Middle frontal gyrus (tissue), 1 donor: ENCODE measurements around the gene NKD2.

Experiments used
- DNase-seq: peaks from one replicate; pipeline ENCODE4 v3.0.0-alpha.2; 2015; ENCODE audit warnings: low spot score; ENCODE audit errors: extremely low spot score

NKD2 gene

GRCh38 chr5:978693-979092 is 29.9 kb upstream of the NKD2 start:
- DNase-seq: no peak

DNA sequence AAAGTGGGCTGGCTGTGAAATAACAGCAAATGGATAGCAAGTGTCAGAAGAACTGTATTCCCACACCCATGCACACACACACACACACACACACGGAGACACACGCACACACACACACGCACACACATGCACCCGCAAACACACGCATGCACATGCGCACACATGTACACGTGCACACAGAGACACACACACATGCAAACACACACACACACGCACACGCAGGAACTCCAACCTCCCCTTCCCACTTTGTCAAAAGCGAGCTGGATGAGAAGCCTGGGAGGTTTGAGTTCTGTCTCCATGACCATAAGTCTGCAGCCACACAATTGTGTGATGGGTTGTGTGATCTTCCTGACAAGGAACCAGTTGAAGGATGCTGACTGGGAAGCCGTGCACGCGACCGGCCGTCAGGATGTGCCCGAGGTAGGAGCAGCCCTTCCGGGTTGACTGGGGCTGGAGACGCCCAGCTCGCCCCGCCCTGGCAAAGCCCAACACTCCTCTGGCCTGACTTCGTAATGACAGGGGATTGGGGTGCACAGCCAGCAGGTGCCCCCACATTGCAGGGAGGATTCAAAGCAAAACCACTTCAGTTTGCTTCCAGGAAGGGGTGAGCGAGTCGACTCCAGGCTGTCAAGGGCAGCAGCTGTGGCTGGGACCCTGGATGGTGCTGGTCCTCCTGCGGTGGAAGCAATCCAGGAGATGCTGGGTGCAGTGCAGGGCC is 29.3 kb upstream of the NKD2 start:
- no peak for DNase-seq

GRCh38 chr5:980001-980588 is 28.5 kb upstream of the NKD2 start:
- DNase-seq: no peak

GRCh38 chr5:980966-981365 is 27.6 kb upstream of the NKD2 start:
- DNase-seq: no peak

DNA sequence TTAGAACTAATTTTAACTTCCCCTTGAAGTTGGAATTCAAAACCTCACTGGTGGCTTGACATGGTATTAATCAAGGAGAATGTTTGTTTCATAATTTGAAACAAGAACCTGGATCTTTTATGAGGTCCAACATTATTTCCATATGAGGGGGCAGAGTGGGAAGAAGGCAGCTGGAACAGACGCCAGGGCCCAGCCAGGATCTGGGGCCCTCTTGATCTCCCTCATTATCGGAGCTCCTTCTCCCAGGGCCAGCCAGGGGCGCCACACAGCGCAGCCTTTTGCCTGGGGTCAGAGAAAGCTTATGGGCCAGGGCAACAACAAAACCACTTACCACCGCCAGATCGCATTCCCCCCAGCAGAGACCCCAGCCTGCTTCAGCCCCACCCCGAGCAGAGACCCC is 27.1 kb upstream of the NKD2 start:
- DNase-seq: no peak

- no peak for DNase-seq
Observed at GRCh38 chr5:982377-983237, 26.0 kb upstream of the NKD2 start.

GRCh38 chr5:983238-983524 is 25.4 kb upstream of the NKD2 start:
- no peak for DNase-seq

DNA sequence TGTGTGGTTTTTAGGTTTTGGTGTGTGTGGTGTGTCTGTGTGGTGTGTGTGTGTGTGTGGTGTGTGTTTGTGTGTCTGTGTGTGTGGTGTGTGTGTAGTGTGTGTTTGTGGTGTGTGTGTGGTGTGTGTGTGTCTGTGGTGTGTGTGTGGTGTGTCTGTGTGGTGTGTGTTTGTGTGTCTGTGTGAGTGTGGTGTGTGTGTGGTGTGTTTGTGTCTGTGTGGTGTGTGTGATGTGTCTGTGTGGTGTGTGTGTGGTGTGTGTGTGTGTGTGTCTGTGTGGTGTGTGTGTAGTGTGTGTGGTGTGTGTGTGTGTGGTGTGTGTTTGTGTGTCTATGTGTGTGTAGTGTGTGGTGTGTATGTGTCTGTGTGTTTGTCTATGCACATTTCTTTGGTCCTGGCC is 25.0 kb upstream of the NKD2 start:
- no peak for DNase-seq

DNA sequence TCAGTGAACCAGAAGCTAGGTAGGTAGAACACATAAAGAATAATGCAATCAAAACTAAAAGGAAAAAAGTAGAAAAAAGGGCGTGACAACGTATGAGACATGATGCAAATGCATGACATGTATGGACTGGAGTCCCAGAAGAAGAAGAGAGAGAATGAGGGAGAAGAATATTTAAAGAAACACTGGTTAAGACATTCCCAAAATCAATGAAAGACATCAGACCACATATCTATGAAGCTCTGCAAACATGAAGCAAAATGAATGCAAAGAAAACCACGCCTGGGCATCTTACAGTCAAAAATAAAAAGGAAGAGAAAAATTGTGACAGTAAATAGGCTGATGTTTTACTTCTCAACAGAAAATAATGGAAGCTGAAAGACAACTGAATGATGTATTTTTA is 23.8 kb upstream of the NKD2 start:
- no peak for DNase-seq

DNA sequence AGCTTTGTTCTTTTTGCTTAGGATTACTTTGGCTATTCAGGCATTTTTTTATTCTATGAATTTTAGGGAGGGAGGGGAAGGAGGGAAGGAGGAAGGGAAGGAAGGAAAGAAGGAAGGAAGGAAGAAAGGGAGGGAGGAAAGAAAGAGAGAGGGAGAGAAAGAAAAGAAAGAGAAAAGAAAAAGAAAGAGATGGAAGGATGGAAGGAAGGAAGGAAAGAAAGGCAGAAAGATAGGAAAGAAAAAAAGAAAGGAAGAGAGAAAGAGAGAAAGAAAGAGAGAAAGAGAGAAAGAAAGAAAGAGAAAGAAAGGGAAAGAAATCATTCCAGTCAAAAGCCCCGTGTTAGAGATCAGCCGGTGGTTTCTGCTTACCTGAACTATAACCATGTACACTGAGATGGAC is 20.8 kb upstream of the NKD2 start:
- no peak for DNase-seq

GRCh38 chr5:988322-988721 is 20.3 kb upstream of the NKD2 start:
- no peak for DNase-seq

GRCh38 chr5:989961-990530 is 18.6 kb upstream of the NKD2 start:
- no peak for DNase-seq

- no peak for DNase-seq
Observed at GRCh38 chr5:991472-992267, 16.9 kb upstream of the NKD2 start.

GRCh38 chr5:994272-994607 is 14.4 kb upstream of the NKD2 start:
- no peak for DNase-seq

GRCh38 chr5:994821-995220 is 13.8 kb upstream of the NKD2 start:
- DNase-seq: no peak

DNA sequence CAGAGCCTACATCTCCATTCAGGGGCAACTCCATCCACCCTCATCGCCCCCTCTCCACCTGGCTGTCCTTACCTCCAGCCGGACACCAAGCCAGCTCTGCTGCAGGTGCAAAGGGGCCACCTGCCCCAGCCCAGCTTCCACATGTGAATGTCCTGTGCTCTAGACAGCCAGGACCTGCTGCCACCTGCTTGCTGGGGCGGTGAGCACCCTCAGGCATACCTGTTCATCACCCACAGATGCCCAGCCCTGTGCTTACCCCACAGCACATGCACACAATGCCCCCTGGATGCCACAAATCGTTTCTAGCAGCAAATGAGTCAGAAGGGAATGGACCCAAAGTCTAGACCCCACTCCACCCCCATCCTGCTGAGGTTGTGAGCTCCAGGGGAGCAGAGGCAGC is 13.3 kb upstream of the NKD2 start:
- DNase-seq: no peak

- no peak for DNase-seq
Observed at GRCh38 chr5:997001-997474, 11.6 kb upstream of the NKD2 start.

- no peak for DNase-seq
Observed at GRCh38 chr5:997711-998110, 10.9 kb upstream of the NKD2 start.

DNA sequence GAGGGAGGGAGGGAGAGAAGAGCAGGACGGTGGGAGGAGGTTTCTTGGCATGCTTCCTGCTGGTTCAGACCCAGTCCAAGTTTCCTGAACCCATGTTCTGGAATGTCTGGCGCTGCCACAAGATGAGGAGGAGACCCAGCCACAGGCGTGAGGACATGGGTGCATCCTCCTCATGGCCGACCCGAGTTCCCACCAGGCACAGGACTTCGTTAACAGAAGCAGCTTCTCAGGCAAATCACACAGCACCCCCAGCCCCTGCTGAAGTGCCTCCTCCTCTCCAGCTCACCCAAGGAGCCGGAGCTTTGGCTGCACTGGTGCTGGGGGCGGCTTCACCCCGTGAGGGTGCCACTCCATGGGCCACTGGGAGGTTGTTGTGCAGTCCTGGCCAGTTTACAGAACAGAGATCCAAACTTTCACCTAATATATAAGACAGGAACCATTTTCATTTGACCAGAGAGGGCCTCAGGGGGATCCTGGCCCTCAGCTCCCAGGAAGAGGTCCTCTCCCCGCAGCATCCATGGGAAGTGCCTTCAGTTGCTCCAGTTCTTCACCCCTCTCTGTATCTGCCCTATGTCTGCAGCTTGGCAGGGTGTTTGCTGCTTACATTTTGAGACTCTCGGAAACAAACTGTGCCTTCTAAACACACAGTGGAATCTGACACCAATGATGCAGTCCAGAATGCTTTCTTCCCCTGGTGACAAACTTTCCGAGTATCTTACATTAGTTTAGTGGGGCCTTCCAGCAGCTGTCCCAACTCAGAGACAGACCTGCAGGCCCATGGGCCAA is 10.2 kb upstream of the NKD2 start:
- DNase-seq: no peak

DNA sequence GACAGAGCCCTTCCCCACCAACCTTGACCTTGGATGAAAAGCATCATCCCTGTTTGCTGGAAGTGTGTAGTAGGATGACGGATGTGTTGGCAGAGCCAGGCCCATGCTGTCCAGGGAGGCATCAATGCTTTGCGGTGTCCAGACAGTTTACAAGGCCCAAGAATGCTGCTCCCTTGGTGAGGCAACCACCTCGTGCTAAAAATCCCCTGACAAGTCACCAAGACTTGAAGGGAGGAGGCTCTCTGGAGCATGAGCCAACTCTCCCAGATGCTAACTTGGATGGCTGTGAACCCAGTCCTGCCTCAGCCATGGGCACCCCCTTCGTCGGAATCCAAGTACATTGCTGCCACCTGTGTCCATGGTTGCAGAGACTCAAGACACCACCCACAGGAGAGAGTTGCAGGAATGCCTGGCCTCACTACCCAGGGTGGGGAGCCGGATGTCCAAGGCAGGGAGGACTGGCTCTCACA is 9.5 kb upstream of the NKD2 start:
- DNase-seq: no peak

- DNase-seq: no peak
Observed at GRCh38 chr5:999724-1000123, 8.9 kb upstream of the NKD2 start.
